Measurements from ENCODE around the gene IL23R.

- TF ChIP-seq CTCF (IDR thresholded peaks at IDR 0.05) (no peak), EZH2 (IDR thresholded peaks at IDR 0.05; ENCODE audit: borderline replicate concordance, insufficient read depth, low read depth, low read length, poor library complexity, severe bottlenecking) (no peak)
These were observed 33.1 kb upstream of the IL23R start for GRCh38 chr1:67133177-67133576.
